Esophagus muscularis mucosa (tissue), 4 donors: ENCODE measurements around the gene RNF220. TPM values are rescaled to one million over a fixed set of nuclear protein-coding genes. Genes with fewer than 3 reads are reported as not detected.

Source experiments
- DNase-seq: peaks from one replicate; pipeline ENCODE4 v3.0.0-alpha.2; 2017; ENCODE audit errors: extremely low spot score
- H3K27ac ChIP-seq, 4 donors: fragments of 200-600 bp; sonication (generic); replicated peaks in 1 of 4; 1 replicate in 3 of 4; 2 replicates in 1 of 4; pipeline ENCODE4 v1.5.1; 2016 to 2019; ENCODE audit warnings: mild to moderate bottlenecking in 1 of 4
- H3K27me3 ChIP-seq, 4 donors: fragments of 200-600 bp; sonication (generic); one replicate each; pipeline versions ENCODE4 v1.5.1 to v1.6.0; 2016 to 2019
- H3K36me3 ChIP-seq, 4 donors: fragments of 200-600 bp; sonication (generic); one replicate each; pipeline ENCODE4 v1.5.1; 2016 to 2019
- H3K4me1 ChIP-seq, 4 donors: fragments of 200-600 bp; sonication (generic); one replicate each; pipeline ENCODE4 v1.5.1; 2016 to 2019
- H3K4me3 ChIP-seq, 4 donors: fragments of 200-600 bp; sonication (generic); 1 replicate in 2 of 4; 2 replicates in 2 of 4; pipeline ENCODE4 v1.5.1; 2016 to 2019; ENCODE audit warnings: mild to moderate bottlenecking in 4 of 4, moderate library complexity in 1 of 4
- H3K9me3 ChIP-seq, 4 donors: fragments of 200-600 bp; sonication (generic); 1 replicate in 3 of 4; 2 replicates in 1 of 4; pipeline ENCODE4 v1.5.1; 2016 to 2019
- EP300 ChIP-seq: sonication (generic); formaldehyde crosslinking; IDR thresholded peaks from one replicate; pipeline ENCODE4 v1.6.1; 2017; ENCODE audit warnings: antibody characterized with exemption
- POLR2A ChIP-seq: fragments of 450-650 bp; IDR thresholded peaks from one replicate; pipeline ENCODE4 v1.6.1; 2017; ENCODE audit warnings: antibody characterized with exemption, moderate library complexity, mild to moderate bottlenecking, low read depth
- POLR2AphosphoS5 ChIP-seq, 2 donors: sonication (generic); formaldehyde crosslinking; IDR thresholded peaks; one replicate each; pipeline ENCODE4 v1.6.1; 2017; ENCODE audit warnings: antibody characterized with exemption in 2 of 2
- WGBS: methylation state at CpG from one replicate; pipeline ENCODE4 v1.1.5; 2018; 5-methylcytosine and 5-hydroxymethylcytosine counted together
- intact Hi-C: fragments of 100-400 bp; cut with DNase I; formaldehyde crosslinking; loops from one replicate; pipeline ENCODE4 v1.15.1; 2023
- total RNA-seq, 4 donors: library from RNA; depleted of rRNA; stranded (reverse); fragments of >200 nt; gene quantifications; one replicate each; pipeline versions ENCODE4 v1.1.0 to v1.2.1, GENCODE V29; 2016
- TF ChIP-seq, protein P1 (sequence below), 3 experiments: fragments of 200-600 bp in 2 of 3; fragments of 450-650 bp in 1 of 3; sonication (generic) in 2 of 3; IDR thresholded peaks; one replicate each; pipeline ENCODE4 v1.5.1; 2017 to 2019; ENCODE audit warnings: antibody characterized with exemption in 3 of 3, mild to moderate bottlenecking in 2 of 3, moderate library complexity in 1 of 3

Gene RNF220
- total RNA-seq, 4 donors from 2014 or later: 112 to 157 (median 126) TPM

- no peaks in the 10 kb centered on the region for H3K36me3 ChIP-seq
- peaks cover 38 to 46% (median 43%) of the 10 kb centered on the region in 4 donors for H3K4me1 ChIP-seq
- peak overlapping the region in 3 of 4 donors; percentile 1 to 36 (median 15) for H3K27ac ChIP-seq
- no peaks in the 10 kb centered on the region for H3K9me3 ChIP-seq
- intact Hi-C loops: no loop called here
- peaks cover 14 to 100% (median 82%) of the 10 kb centered on the region in 4 donors for H3K27me3 ChIP-seq
- H3K4me3 ChIP-seq: peak overlapping the region; percentile 44 to 60 (median 48)
- under 1% methylated on average over 20 of the region's 50 CpGs for WGBS
- TF ChIP-seq POLR2A: no peak
- no peak for DNase-seq
Observed at GRCh38 chr1:44406737-44407429, 1.8 kb downstream of the RNF220 start.

- peak overlapping the region; percentile 44 to 60 (median 48) for H3K4me3 ChIP-seq
- peaks cover 38 to 46% (median 43%) of the 10 kb centered on the region in 4 donors for H3K4me1 ChIP-seq
- TF ChIP-seq POLR2AphosphoS5 (IDR thresholded peaks at IDR 0.05) (peak in 1 of 2 donors; percentile 14), POLR2A (no peak), EP300 (no peak)
- TF ChIP-seq, protein P1, sequence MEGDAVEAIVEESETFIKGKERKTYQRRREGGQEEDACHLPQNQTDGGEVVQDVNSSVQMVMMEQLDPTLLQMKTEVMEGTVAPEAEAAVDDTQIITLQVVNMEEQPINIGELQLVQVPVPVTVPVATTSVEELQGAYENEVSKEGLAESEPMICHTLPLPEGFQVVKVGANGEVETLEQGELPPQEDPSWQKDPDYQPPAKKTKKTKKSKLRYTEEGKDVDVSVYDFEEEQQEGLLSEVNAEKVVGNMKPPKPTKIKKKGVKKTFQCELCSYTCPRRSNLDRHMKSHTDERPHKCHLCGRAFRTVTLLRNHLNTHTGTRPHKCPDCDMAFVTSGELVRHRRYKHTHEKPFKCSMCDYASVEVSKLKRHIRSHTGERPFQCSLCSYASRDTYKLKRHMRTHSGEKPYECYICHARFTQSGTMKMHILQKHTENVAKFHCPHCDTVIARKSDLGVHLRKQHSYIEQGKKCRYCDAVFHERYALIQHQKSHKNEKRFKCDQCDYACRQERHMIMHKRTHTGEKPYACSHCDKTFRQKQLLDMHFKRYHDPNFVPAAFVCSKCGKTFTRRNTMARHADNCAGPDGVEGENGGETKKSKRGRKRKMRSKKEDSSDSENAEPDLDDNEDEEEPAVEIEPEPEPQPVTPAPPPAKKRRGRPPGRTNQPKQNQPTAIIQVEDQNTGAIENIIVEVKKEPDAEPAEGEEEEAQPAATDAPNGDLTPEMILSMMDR (IDR thresholded peaks at IDR 0.05): no peak
- no peak overlapping the region for H3K27ac ChIP-seq
- H3K9me3 ChIP-seq: no peaks in the 10 kb centered on the region
- 8% methylated on average over 26 of the region's 85 CpGs for WGBS
- intact Hi-C loops: no loop called here
- H3K36me3 ChIP-seq: no peaks in the 10 kb centered on the region
- no peak for DNase-seq
- H3K27me3 ChIP-seq: peaks cover 14 to 100% (median 79%) of the 10 kb centered on the region in 4 donors
Observed at GRCh38 chr1:44407430-44408211, 2.6 kb downstream of the RNF220 start.

DNA sequence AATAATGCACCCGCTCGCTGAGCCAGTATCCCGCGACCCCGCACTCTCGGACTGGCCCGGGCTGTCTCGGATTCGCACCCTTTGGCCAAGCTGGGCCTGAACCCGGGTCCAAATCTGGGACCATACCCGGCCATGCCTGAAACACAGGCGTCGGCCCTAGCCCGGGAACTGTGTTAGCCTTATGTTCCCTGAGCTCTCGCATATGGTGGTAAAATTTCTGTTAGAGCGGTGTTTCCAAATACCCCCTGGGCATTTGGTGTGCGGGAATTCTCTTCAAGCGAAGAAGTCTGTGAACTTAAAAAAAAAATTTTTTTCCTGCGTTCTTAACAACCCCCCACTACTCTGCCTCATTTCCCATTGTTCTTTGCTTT is 3.1 kb downstream of the RNF220 start:
- no peaks in the 10 kb centered on the region for H3K9me3 ChIP-seq
- no peak for DNase-seq
- 20% methylated on average over 19 of the region's 19 CpGs for WGBS
- no peaks in the 10 kb centered on the region for H3K36me3 ChIP-seq
- intact Hi-C loops: no loop called here
- TF ChIP-seq, protein P1 (IDR thresholded peaks at IDR 0.05): no peak
- TF ChIP-seq POLR2AphosphoS5 (IDR thresholded peaks at IDR 0.05) (no peak), EP300 (no peak), POLR2A (no peak)
- peaks cover 14 to 100% (median 77%) of the 10 kb centered on the region in 4 donors for H3K27me3 ChIP-seq
- peaks cover 38 to 46% (median 43%) of the 10 kb centered on the region in 4 donors for H3K4me1 ChIP-seq
- H3K4me3 ChIP-seq: peak overlapping the region in 3 of 4 donors; percentile 13 to 60 (median 48)
- no peak overlapping the region for H3K27ac ChIP-seq

DNA sequence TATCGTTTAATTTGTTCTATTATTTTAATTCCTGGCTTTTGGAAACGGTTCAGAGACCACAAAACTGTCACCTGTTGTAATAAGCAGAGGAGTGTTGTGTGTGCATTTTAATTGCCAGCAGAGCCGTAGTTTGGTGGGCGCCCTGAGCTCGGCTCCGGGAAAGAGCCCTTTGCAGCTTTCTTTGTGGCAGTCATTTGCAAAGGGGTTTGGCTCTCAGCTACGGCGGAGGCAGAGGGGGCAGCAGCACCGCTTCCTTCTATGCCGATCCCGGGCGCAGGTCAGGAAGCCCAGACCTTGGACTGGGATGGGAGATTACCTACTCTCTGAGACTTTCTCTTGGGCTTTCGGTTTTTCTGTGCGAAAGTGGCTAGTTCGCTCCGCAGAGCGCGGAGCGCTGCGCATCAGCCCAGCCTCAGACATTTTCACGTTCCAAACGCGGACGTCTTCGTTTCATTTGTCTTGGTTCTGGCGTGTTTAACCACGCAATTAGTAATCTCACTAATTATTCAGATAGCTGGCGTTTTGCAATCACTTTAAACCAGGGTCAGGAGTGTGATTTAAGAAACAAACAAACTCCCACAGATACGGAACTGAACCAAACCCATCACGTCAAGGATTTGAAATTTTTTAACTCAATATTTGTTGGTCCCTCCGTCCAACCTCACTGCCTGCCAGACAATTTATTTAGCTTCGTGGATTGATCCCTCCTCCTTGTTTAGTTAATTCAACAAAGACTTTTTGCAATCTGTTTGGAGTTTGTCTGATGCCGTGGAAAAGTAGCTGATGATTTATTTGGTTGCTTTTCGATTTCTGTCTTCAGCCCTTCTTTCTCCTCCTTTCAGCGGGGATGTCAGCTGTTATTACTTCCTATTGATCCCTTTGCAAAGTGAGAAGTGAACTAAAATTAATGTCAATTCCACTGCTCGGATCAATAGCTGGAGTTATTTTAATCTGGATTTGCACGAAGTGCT is 3.9 kb downstream of the RNF220 start:
- TF ChIP-seq POLR2AphosphoS5 (IDR thresholded peaks at IDR 0.05) (no peak), POLR2A (no peak), EP300 (no peak)
- TF ChIP-seq, protein P1 (IDR thresholded peaks at IDR 0.05): no peak
- DNase-seq: no peak
- H3K27me3 ChIP-seq: peaks cover 14 to 100% (median 79%) of the 10 kb centered on the region in 4 donors
- H3K36me3 ChIP-seq: no peaks in the 10 kb centered on the region
- intact Hi-C loops: no loop called here
- H3K27ac ChIP-seq: no peak overlapping the region
- peaks cover 38 to 46% (median 43%) of the 10 kb centered on the region in 4 donors for H3K4me1 ChIP-seq
- no peaks in the 10 kb centered on the region for H3K9me3 ChIP-seq
- WGBS: 12% methylated on average over 37 of the region's 37 CpGs
- peak overlapping the region; percentile 13 to 28 (median 24) for H3K4me3 ChIP-seq
